ENCODE results near the gene RNF212. TPM values are rescaled to one million over a fixed set of nuclear protein-coding genes. Genes with fewer than 3 reads are reported as not detected.

Gene RNF212
- total and polyA plus RNA-seq, 10 of the 15 experiments (the other 5 are each of a cell fraction or from before 2014, with no cell fraction given) = not detected

DNA sequence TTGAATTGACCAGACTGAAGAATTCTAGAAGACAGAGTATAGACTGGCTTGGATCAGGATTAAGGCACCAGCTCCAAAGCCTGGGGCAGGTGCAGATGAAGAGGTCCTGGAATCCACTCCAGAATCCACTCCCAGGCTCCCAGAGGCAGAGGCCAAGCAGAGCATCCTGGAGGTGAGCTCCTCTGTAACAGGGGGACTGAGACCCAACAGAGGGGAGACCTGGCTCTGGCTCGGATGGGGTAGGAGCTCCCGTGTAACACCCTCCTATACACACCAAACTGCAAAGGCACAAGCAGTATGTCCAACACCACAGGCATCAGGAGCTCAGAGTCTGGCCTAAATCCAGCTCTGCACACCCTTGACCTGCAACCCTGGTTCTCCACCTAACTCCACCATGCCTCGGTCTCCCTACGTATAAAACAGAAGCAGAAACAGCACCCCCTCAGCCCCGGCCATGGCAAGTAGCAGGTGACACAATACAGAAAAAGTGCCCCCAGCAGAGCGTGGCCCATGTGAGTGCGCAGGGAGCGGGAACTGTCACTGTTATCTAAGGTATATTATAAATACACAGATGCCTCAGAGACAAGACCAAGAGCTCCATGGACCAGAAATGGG, 14.9 kb downstream of the RNF212 start:
- CTCF ChIA-PET = no interaction called here
- Histone ChIP-seq H3K4me2 (ENCODE audit: control insufficient read depth, insufficient read depth) (no peak overlapping the region), H3K4me1 (ENCODE audit: control insufficient read depth, insufficient read depth, low read length) (no peaks in the 10 kb centered on the region)

DNA sequence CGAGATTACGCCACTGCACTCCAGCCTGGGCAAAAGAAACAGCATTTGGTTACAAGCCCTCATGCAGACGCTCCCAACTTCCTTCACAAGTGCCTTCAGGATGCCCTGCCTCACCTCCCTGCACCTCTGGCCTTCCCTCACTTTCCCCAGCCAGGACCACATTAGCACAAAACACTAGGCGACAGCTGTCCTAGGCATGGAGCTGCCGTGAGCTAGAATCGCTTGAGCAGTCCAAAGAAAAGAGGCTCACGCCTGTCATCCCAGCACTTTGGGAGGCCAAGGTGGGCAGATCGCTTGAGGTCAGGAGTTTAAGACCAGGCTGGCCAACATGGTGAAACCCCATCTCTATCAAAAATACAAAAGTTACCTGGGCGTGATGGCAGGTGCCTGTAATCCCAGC, 15.8 kb downstream of the RNF212 start:
- Histone ChIP-seq H3K4me1 (ENCODE audit: control insufficient read depth, insufficient read depth, low read length) (no peaks in the 10 kb centered on the region), H3K36me3 (ENCODE audit: control insufficient read depth in 2 of 2, insufficient read depth in 2 of 2, low read length in 1 of 2) (no peaks in the 10 kb centered on the region), H3K27me3 (replicated peaks in 1 of 2; ENCODE audit: control insufficient read depth in 2 of 2, insufficient read depth in 2 of 2, low read length in 1 of 2) (no peaks in the 10 kb centered on the region), H3K27ac (ENCODE audit: control insufficient read depth, insufficient read depth) (no peak overlapping the region), H3K79me2 (ENCODE audit: control insufficient read depth, insufficient read depth, low read length) (no peaks in the 10 kb centered on the region), H3K4me3 (no peak overlapping the region), H2AFZ (ENCODE audit: control insufficient read depth, low read depth, low read length) (no peak overlapping the region), H3K4me2 (ENCODE audit: control insufficient read depth, insufficient read depth) (no peak overlapping the region), H3K9ac (ENCODE audit: control insufficient read depth, insufficient read depth, low read length) (no peak overlapping the region), H4K20me1 (ENCODE audit: control insufficient read depth, insufficient read depth) (no peaks in the 10 kb centered on the region), H3K9me3 (replicated peaks; ENCODE audit: control insufficient read depth, insufficient read depth, low read length) (no peaks in the 10 kb centered on the region)
- no peak for ATAC-seq
- ChIA-PET CTCF (no interaction called here), RAD21 (ENCODE audit: unreplicated experiment) (no interaction called here), POLR2A (no interaction called here), SMC1A (ENCODE audit: uncharacterized antibody, unreplicated experiment) (no interaction called here)
- TF ChIP-seq, protein P1, sequence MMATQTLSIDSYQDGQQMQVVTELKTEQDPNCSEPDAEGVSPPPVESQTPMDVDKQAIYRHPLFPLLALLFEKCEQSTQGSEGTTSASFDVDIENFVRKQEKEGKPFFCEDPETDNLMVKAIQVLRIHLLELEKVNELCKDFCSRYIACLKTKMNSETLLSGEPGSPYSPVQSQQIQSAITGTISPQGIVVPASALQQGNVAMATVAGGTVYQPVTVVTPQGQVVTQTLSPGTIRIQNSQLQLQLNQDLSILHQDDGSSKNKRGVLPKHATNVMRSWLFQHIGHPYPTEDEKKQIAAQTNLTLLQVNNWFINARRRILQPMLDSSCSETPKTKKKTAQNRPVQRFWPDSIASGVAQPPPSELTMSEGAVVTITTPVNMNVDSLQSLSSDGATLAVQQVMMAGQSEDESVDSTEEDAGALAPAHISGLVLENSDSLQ (IDR thresholded peaks at IDR 0.05) = no peak
- TF ChIP-seq POLR2AphosphoS2 (IDR thresholded peaks at IDR 0.05; ENCODE audit: low read depth, low read length) (no peak), CEBPB (IDR thresholded peaks at IDR 0.05; ENCODE audit: borderline replicate concordance in 1 of 2, low read depth in 2 of 2, low read length in 2 of 2) (no peak), USF2 (IDR thresholded peaks at IDR 0.05; ENCODE audit: borderline replicate concordance, low read depth, low read length) (no peak), SRF (IDR thresholded peaks at IDR 0.05; ENCODE audit: low read depth in 2 of 2, low read length in 2 of 2) (no peak), MTA3 (IDR thresholded peaks at IDR 0.05; ENCODE audit: borderline replicate concordance, low read length) (no peak)
- in situ Hi-C loops (cut with MboI) (no loop called here), intact Hi-C loops (cut with micrococcal nuclease; ENCODE audit: unreplicated experiment) (no loop called here)
- WGBS (ENCODE audit: insufficient coverage, insufficient replicate concordance, low lambda C conversion rate, missing lambda C conversion rate) = 37% methylated on average over 9 of the region's 9 CpGs
- no TSS peak for BruUV-seq (replicated peaks)
- FAIRE-seq = no peak
- DNase-seq (ENCODE audit: low read depth, low spot score) = no peak

More for the DNA sequence above, 14.9 kb downstream of the RNF212 start:
- POLR2A ChIA-PET = no interaction called here
- H3K27ac ChIP-seq (ENCODE audit: control insufficient read depth, insufficient read depth) = no peak overlapping the region
- SMC1A ChIA-PET (ENCODE audit: uncharacterized antibody, unreplicated experiment) = no interaction called here
- no peak for FAIRE-seq
- ATAC-seq = no peak
- H3K36me3 ChIP-seq (ENCODE audit: control insufficient read depth in 2 of 2, insufficient read depth in 2 of 2, low read length in 1 of 2) = no peaks in the 10 kb centered on the region
- no peak for DNase-seq (ENCODE audit: low read depth, low spot score)
- no peaks in the 10 kb centered on the region for H4K20me1 ChIP-seq (ENCODE audit: control insufficient read depth, insufficient read depth)
- H3K27me3 ChIP-seq (replicated peaks in 1 of 2; ENCODE audit: control insufficient read depth in 2 of 2, insufficient read depth in 2 of 2, low read length in 1 of 2) = no peaks in the 10 kb centered on the region
- BruUV-seq (replicated peaks) = no TSS peak
- no peak overlapping the region for H3K4me3 ChIP-seq
- TF ChIP-seq MYC (IDR thresholded peaks at IDR 0.05; ENCODE audit: insufficient read depth, insufficient read length, insufficient replicate concordance, low read length, severe bottlenecking) (no peak), POLR2AphosphoS5 (IDR thresholded peaks at IDR 0.05; ENCODE audit: low read length) (no peak), MTA3 (IDR thresholded peaks at IDR 0.05; ENCODE audit: borderline replicate concordance, low read length) (no peak)
- RAD21 ChIA-PET (ENCODE audit: unreplicated experiment) = no interaction called here
- no peaks in the 10 kb centered on the region for H3K9me3 ChIP-seq (replicated peaks; ENCODE audit: control insufficient read depth, insufficient read depth, low read length)
- H2AFZ ChIP-seq (ENCODE audit: control insufficient read depth, low read depth, low read length) = no peak overlapping the region
- WGBS (ENCODE audit: insufficient coverage, insufficient replicate concordance, low lambda C conversion rate, missing lambda C conversion rate) = 70% methylated on average over 8 of the region's 8 CpGs
- no peaks in the 10 kb centered on the region for H3K79me2 ChIP-seq (ENCODE audit: control insufficient read depth, insufficient read depth, low read length)
- no peak overlapping the region for H3K9ac ChIP-seq (ENCODE audit: control insufficient read depth, insufficient read depth, low read length)
- in situ Hi-C loops (cut with MboI) (no loop called here), intact Hi-C loops (cut with micrococcal nuclease; ENCODE audit: unreplicated experiment) (no loop called here)

Measured in GM12878 (cell line).